ENCODE results near the gene DLL4. TPM values are rescaled to one million over a fixed set of nuclear protein-coding genes. Genes with fewer than 3 reads are reported as not detected.

Gene DLL4
- total and polyA plus RNA-seq, 12 donors = 0.66 to 15.9 (median 3.9) TPM

GRCh38 chr15:40894681-40895448 lies 34.3 kb upstream of the DLL4 start:
- Histone ChIP-seq H3K27me3 (no peaks in the 10 kb centered on the region), H3K27ac (peak overlapping the region; percentile 81 to 96 (median 88)), H3K4me1 (replicated peaks in 1 of 2) (peaks cover 0 to 18% of the 10 kb centered on the region in 2 donors), H3K9me3 (replicated peaks in 1 of 3) (no peaks in the 10 kb centered on the region), H3K36me3 (replicated peaks in 1 of 2) (peaks cover 0 to 37% of the 10 kb centered on the region in 2 donors), H3K4me3 (peak overlapping the region; percentile 35 to 69 (median 50))
- intact Hi-C loops (cut with DNase I) = loop anchor here (5.0 to 10.0 kb wide), 3 partner anchors 38 to 200 kb away; partner anchors contain the start of gene RAD51 (in 1 of the 2)
- 1 to 6% (median 2%) methylated on average over 14 to 33 of the region's 33 CpGs for WGBS, 4 donors
- TF ChIP-seq CTCF (IDR thresholded peaks at IDR 0.05) (peak; percentile 24 to 78 (median 67)), POLR2A (IDR thresholded peaks at IDR 0.05) (no peak)
- DNase-seq = peak; percentile 61 to 81 (median 74)

GRCh38 chr15:40899536-40900207 lies 29.5 kb upstream of the DLL4 start:
- H3K9me3 ChIP-seq (replicated peaks in 1 of 3) = no peaks in the 10 kb centered on the region
- no peak overlapping the region for H3K27ac ChIP-seq
- TF ChIP-seq POLR2A (IDR thresholded peaks at IDR 0.05) (no peak), CTCF (IDR thresholded peaks at IDR 0.05) (no peak)
- H3K27me3 ChIP-seq = no peaks in the 10 kb centered on the region
- H3K4me3 ChIP-seq = no peak overlapping the region
- peaks cover 0 to 31% of the 10 kb centered on the region in 2 donors for H3K4me1 ChIP-seq (replicated peaks in 1 of 2)
- no peak for DNase-seq
- WGBS, 4 donors = 86 to 96% (median 91%) methylated on average over 19 to 33 of the region's 33 CpGs
- H3K36me3 ChIP-seq (replicated peaks in 1 of 2) = peaks cover 0 to 71% of the 10 kb centered on the region in 2 donors
- intact Hi-C loops (cut with DNase I) = loop anchor here (5.0 to 10.0 kb wide), 3 partner anchors 115 to 283 kb away; partner anchors contain the start of gene RAD51 (in 1 of the 2)

- no peak overlapping the region for H3K27ac ChIP-seq
- no peaks in the 10 kb centered on the region for H3K9me3 ChIP-seq (replicated peaks in 1 of 3)
- H3K4me1 ChIP-seq (replicated peaks in 1 of 2) = peaks cover 0 to 26% of the 10 kb centered on the region in 2 donors
- TF ChIP-seq POLR2A (IDR thresholded peaks at IDR 0.05) = no peak
- no peak for TF ChIP-seq CTCF (IDR thresholded peaks at IDR 0.05)
- DNase-seq = no peak
- H3K4me3 ChIP-seq = no peak overlapping the region
- WGBS, 4 donors = 86 to 92% (median 90%) methylated on average over 7 to 36 of the region's 36 CpGs
- intact Hi-C loops (cut with DNase I) = loop anchor here in 1 of 2 donors (5.0 kb wide), 1 partner anchor 282 kb away; no protein-coding TSS in a partner anchor
- H3K36me3 ChIP-seq (replicated peaks in 1 of 2) = peaks cover 0 to 71% of the 10 kb centered on the region in 2 donors
- no peaks in the 10 kb centered on the region for H3K27me3 ChIP-seq
Observed at GRCh38 chr15:40900256-40901052, 28.7 kb upstream of the DLL4 start.
